K562 (cell line): Measurements from ENCODE around the gene LARP4B. TPM values are rescaled to one million over a fixed set of nuclear protein-coding genes. Genes with fewer than 3 reads are reported as not detected.

ENCODE experiments used
- ATAC-seq: fragments of 200-7000 bp; cut with Tn5 transposase; 3 replicates; pipeline ENCODE4 v1.9.1; 2020; ENCODE audit warnings: moderate library complexity
- BruUV-seq: library from RNA; stranded (reverse); fragments of 400-500 nt; replicated peaks from 2 replicates; lab custom pipeline; 2021; lab: Mats Ljungman, UMichigan
- CTCF ChIA-PET: fragments of 300-600 bp; formaldehyde crosslinking; extraction: SDS; loops from one replicate; lab custom pipeline; 2021; ENCODE audit warnings: low intra/inter-chr PET ratio; lab: Yijun Ruan, JAX
- POLR2A ChIA-PET: fragments of 300-600, 350-650 bp; sonication (Branson Sonifier 250); formaldehyde crosslinking; extraction: SDS; loops from one replicate; lab custom pipeline; 2021; ENCODE audit warnings: antibody characterized with exemption, inconsistent platforms; lab: Yijun Ruan, JAX
- DNase-seq, 4 experiments: peaks; one replicate each; pipeline versions ENCODE4 v3.0.0 to v3.0.0-alpha.2; 2011 to 2018; ENCODE audit warnings: low spot score in 3 of 4, mixed read lengths in 3 of 4; ENCODE audit errors: extremely low read depth in 1 of 4
- FAIRE-seq: peaks from 2 replicates; lab custom pipeline; 2011; peaks lifted over from hg19 to GRCh38; lab: Jason Lieb, UNC
- H2AFZ ChIP-seq: 2 replicates; pipeline ENCODE4 v1.6.0; 2011; ENCODE audit warnings: low read depth, low read length, control low read depth, inconsistent platforms
- H3K27ac ChIP-seq: fragments of 200-600 bp; 3 replicates; pipeline ENCODE4 v1.8.0; 2011; ENCODE audit warnings: low read depth, mild to moderate bottlenecking, control low read depth, inconsistent platforms, low read length, moderate library complexity, mixed read lengths; ENCODE audit errors: extremely low read depth
- H3K27me3 ChIP-seq, 2 experiments: fragments of 300-600 bp in 1 of 2; 2 replicates in 1 of 2; 3 replicates in 1 of 2; pipeline versions ENCODE4 v1.6.0 to v1.8.0; 2011; ENCODE audit warnings: inconsistent platforms in 2 of 2, low read length in 2 of 2, mild to moderate bottlenecking in 1 of 2, mixed read lengths in 1 of 2, moderate library complexity in 1 of 2; ENCODE audit not compliant: control insufficient read depth in 2 of 2, insufficient read depth in 2 of 2
- H3K36me3 ChIP-seq: fragments of 300-600 bp; 3 replicates; pipeline ENCODE4 v1.8.0; 2011; ENCODE audit warnings: mild to moderate bottlenecking, low read length, inconsistent platforms; ENCODE audit not compliant: control insufficient read depth, insufficient read depth
- H3K4me1 ChIP-seq, 2 experiments: fragments of 200-600 bp in 1 of 2; replicated peaks in 1 of 2; 2 replicates in 1 of 2; 3 replicates in 1 of 2; pipeline versions ENCODE4 v1.5.1 to v1.8.0; 2011; ENCODE audit warnings: inconsistent platforms in 2 of 2, low read length in 2 of 2, mild to moderate bottlenecking in 1 of 2, mixed read lengths in 1 of 2, moderate library complexity in 1 of 2; ENCODE audit not compliant: control insufficient read depth in 2 of 2, insufficient read depth in 2 of 2
- H3K4me2 ChIP-seq: 2 replicates; pipeline ENCODE4 v1.6.1; 2011; ENCODE audit warnings: low read length, control low read depth, inconsistent platforms, mixed read lengths; ENCODE audit not compliant: insufficient read depth
- H3K4me3 ChIP-seq: fragments of 200-600 bp; sonication (generic), shearing (Covaris generic); 2 replicates; pipeline ENCODE4 v1.5.1; 2016; ENCODE audit warnings: control low read depth, inconsistent platforms
- H3K79me2 ChIP-seq: fragments of 200-600 bp; 3 replicates; pipeline ENCODE4 v1.8.0; 2011; ENCODE audit warnings: low read length, inconsistent platforms; ENCODE audit not compliant: control insufficient read depth, insufficient read depth
- H3K9ac ChIP-seq, 2 experiments: 2 replicates each; pipeline versions ENCODE4 v1.6.0 to v1.6.1; 2011; ENCODE audit warnings: low read depth in 2 of 2, low read length in 2 of 2, control low read depth in 1 of 2, inconsistent platforms in 1 of 2, mild to moderate bottlenecking in 1 of 2, mixed read lengths in 1 of 2; ENCODE audit not compliant: insufficient read depth in 1 of 2
- H3K9me1 ChIP-seq: one replicate; pipeline ENCODE4 v1.6.0; 2011; ENCODE audit warnings: inconsistent platforms, mild to moderate bottlenecking, low read length, moderate library complexity; ENCODE audit not compliant: control insufficient read depth, insufficient read depth
- H3K9me3 ChIP-seq: replicated peaks from 2 replicates; pipeline ENCODE4 v1.5.1; 2011; ENCODE audit warnings: low read depth, low read length, inconsistent platforms; ENCODE audit not compliant: control insufficient read depth, insufficient read depth
- H4K20me1 ChIP-seq: replicated peaks from 2 replicates; pipeline ENCODE4 v1.6.1; 2011; ENCODE audit warnings: low read length, inconsistent platforms, mixed read lengths; ENCODE audit not compliant: control insufficient read depth, insufficient read depth
- ZNF507 ChIP-seq: conservative IDR thresholded peaks from 2 replicates; pipeline ENCODE4 v1.6.1; 2017; ENCODE audit warnings: missing genetic modification characterization, missing compliant biosample characterization
- WGBS: fragments of 100-300 bp; shearing (Covaris generic); methylation state at CpG from one replicate; pipeline ENCODE4 v1.1.6; 2016; ENCODE audit warnings: low coverage, mixed read lengths; ENCODE audit not compliant: insufficient coverage; ENCODE audit errors: missing lambda C conversion rate; 5-methylcytosine and 5-hydroxymethylcytosine counted together
- in situ Hi-C: fragments of 300-500 bp; cut with MboI; formaldehyde crosslinking; loops from 4 replicates; pipeline ENCODE4 v1.15.0; 2018; ENCODE audit warnings: inconsistent platforms, mixed read lengths
- intact Hi-C: fragments of 100-400 bp; cut with micrococcal nuclease; formaldehyde crosslinking; loops from 2 replicates; pipeline ENCODE4 v1.14.2; 2022
- polyA plus RNA-seq, 8 experiments: library from polyadenylated mRNA; depleted of rRNA in 4 of 8; stranded (reverse) in 5 of 8; unstranded in 3 of 8; fragments of >200 nt; fragmentation: Nextera tagmentation in 2 of 8; fragmentation: Illumina TruSeq in 1 of 8; extraction: Ambion mirVana in 2 of 8; extraction: Trizol in 1 of 8; gene quantifications; 2 replicates each; pipeline versions ENCODE4 v1.2.1 to v1.2.3, GENCODE V29; 2011 to 2014; ENCODE audit warnings: inconsistent platforms in 1 of 8, missing spikeins in 1 of 8
- total RNA-seq, 7 experiments: library from RNA; depleted of rRNA in 6 of 7; stranded (reverse); fragments of >200 nt in 6 of 7; fragmentation: Illumina TruSeq in 2 of 7; extraction: Trizol in 2 of 7; gene quantifications; 2 replicates each; pipeline versions ENCODE4 v1.2.1 to v1.2.3, GENCODE V29; 2011 to 2021; ENCODE audit warnings: low replicate concordance in 1 of 7
- TF ChIP-seq, protein P1 (sequence below): fragments of 250-450 bp; sonication (Bioruptor Pico); IDR thresholded peaks from 2 replicates; pipeline ENCODE4 v1.4.0; 2020

The LARP4B gene
- total and polyA plus RNA-seq, 9 of the 15 experiments (the other 6 are each of a cell fraction or from before 2014, with no cell fraction given), result 11.8 to 130 (median 42.6) TPM

DNA sequence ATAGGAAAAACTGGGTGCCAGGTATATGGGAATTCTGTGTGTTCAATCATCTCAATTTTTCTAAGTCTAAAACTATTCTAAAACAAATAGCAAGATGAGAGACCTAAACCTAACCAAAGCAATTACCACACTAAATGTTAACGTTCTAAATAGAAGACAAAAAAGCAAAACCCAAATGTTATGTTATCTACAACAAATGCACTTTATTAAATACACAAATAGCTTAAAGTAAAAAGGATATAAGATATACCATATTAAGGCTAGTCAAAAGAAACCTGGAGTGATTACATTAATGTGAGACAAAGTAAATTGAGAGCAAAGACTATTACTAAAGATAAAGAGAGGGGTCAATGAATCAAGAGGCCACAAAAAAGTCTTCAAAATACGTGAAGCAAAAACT, 81.4 kb downstream of the LARP4B start:
- POLR2A ChIA-PET, result no interaction called here
- Histone ChIP-seq H3K4me3 (no peak overlapping the region), H2AFZ (no peak overlapping the region), H3K27me3 (no peaks in the 10 kb centered on the region), H3K9me3 (no peaks in the 10 kb centered on the region), H3K27ac (no peak overlapping the region), H3K9ac (no peak overlapping the region), H3K4me2 (no peak overlapping the region), H3K79me2 (peaks cover 81% of the 10 kb centered on the region), H3K36me3 (peaks cover 80% of the 10 kb centered on the region), H4K20me1 (peaks cover 12% of the 10 kb centered on the region), H3K9me1 (peaks cover 4% of the 10 kb centered on the region), H3K4me1 (peaks cover 0 to 3% of the 10 kb centered on the region in 2 experiments; a peak in 2 of 5 replicates)
- FAIRE-seq (no peak), DNase-seq (no peak), ATAC-seq (no peak)
- TSS peak; percentile 14 for BruUV-seq
- intact Hi-C loops (no loop called here), in situ Hi-C loops (no loop called here)
- CTCF ChIA-PET, result no interaction called here
- peak; percentile 57 for TF ChIP-seq ZNF507 (tag)
- TF ChIP-seq, protein P1, sequence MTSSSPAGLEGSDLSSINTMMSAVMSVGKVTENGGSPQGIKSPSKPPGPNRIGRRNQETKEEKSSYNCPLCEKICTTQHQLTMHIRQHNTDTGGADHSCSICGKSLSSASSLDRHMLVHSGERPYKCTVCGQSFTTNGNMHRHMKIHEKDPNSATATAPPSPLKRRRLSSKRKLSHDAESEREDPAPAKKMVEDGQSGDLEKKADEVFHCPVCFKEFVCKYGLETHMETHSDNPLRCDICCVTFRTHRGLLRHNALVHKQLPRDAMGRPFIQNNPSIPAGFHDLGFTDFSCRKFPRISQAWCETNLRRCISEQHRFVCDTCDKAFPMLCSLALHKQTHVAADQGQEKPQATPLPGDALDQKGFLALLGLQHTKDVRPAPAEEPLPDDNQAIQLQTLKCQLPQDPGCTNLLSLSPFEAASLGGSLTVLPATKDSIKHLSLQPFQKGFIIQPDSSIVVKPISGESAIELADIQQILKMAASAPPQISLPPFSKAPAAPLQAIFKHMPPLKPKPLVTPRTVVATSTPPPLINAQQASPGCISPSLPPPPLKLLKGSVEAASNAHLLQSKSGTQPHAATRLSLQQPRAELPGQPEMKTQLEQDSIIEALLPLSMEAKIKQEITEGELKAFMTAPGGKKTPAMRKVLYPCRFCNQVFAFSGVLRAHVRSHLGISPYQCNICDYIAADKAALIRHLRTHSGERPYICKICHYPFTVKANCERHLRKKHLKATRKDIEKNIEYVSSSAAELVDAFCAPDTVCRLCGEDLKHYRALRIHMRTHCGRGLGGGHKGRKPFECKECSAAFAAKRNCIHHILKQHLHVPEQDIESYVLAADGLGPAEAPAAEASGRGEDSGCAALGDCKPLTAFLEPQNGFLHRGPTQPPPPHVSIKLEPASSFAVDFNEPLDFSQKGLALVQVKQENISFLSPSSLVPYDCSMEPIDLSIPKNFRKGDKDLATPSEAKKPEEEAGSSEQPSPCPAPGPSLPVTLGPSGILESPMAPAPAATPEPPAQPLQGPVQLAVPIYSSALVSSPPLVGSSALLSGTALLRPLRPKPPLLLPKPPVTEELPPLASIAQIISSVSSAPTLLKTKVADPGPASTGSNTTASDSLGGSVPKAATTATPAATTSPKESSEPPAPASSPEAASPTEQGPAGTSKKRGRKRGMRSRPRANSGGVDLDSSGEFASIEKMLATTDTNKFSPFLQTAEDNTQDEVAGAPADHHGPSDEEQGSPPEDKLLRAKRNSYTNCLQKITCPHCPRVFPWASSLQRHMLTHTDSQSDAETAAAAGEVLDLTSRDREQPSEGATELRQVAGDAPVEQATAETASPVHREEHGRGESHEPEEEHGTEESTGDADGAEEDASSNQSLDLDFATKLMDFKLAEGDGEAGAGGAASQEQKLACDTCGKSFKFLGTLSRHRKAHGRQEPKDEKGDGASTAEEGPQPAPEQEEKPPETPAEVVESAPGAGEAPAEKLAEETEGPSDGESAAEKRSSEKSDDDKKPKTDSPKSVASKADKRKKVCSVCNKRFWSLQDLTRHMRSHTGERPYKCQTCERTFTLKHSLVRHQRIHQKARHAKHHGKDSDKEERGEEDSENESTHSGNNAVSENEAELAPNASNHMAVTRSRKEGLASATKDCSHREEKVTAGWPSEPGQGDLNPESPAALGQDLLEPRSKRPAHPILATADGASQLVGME (CRISPR knock-in tag), result no peak
- WGBS, result 80% methylated on average over 2 of the region's 2 CpGs
